Panc1 (cell line): ENCODE measurements around the gene P2RY2.

Source experiments
- POLR2AphosphoS5 ChIP-seq: IDR thresholded peaks from 2 replicates; pipeline ENCODE4 v1.6.1; 2012; ENCODE audit warnings: mild to moderate bottlenecking, low read depth, low read length, moderate library complexity
- SIN3A ChIP-seq: IDR thresholded peaks from 2 replicates; pipeline ENCODE4 v1.6.1; 2012; ENCODE audit warnings: low read depth, mild to moderate bottlenecking, low read length, moderate library complexity, borderline replicate concordance; ENCODE audit not compliant: insufficient read depth
- TCF7L2 ChIP-seq: IDR thresholded peaks from 2 replicates; pipeline ENCODE4 v1.6.1; 2011; ENCODE audit warnings: mild to moderate bottlenecking, low read depth, low read length, inconsistent platforms
- TF ChIP-seq, protein P1 (sequence below): fragments of 450-650 bp; IDR thresholded peaks from 2 replicates; pipeline ENCODE4 v1.5.1; 2017; ENCODE audit warnings: mild to moderate bottlenecking
- TF ChIP-seq, protein P2 (sequence below), 2 experiments: IDR thresholded peaks; 2 replicates each; pipeline ENCODE4 v1.6.1; 2011 to 2012; ENCODE audit warnings: low read depth in 2 of 2, control low read depth in 1 of 2, low read length in 1 of 2, mild to moderate bottlenecking in 1 of 2, moderate library complexity in 1 of 2; ENCODE audit not compliant: insufficient read depth in 1 of 2

DNA sequence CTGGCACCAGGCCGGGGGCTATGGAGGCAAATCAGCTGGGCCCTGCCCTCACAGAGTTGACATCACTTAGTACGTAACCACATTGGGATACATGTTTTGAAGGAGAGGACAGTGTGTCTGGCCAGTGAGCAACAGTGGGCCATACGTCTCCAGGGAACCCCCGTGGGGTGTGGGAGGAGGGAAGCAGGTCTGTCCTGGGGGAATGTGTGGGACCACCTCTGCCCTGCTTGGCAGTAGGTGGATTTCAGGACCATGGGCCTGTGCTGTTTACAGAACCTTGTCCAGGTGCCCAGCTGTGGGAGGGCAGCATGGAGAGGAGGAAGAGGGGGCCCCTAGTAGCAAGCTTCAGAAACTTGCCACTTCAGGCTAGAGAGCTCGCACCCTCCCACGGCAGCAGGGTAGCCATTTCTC, 21.0 kb downstream of the P2RY2 start:
- TF ChIP-seq, protein P1, sequence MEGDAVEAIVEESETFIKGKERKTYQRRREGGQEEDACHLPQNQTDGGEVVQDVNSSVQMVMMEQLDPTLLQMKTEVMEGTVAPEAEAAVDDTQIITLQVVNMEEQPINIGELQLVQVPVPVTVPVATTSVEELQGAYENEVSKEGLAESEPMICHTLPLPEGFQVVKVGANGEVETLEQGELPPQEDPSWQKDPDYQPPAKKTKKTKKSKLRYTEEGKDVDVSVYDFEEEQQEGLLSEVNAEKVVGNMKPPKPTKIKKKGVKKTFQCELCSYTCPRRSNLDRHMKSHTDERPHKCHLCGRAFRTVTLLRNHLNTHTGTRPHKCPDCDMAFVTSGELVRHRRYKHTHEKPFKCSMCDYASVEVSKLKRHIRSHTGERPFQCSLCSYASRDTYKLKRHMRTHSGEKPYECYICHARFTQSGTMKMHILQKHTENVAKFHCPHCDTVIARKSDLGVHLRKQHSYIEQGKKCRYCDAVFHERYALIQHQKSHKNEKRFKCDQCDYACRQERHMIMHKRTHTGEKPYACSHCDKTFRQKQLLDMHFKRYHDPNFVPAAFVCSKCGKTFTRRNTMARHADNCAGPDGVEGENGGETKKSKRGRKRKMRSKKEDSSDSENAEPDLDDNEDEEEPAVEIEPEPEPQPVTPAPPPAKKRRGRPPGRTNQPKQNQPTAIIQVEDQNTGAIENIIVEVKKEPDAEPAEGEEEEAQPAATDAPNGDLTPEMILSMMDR, result no peak
- no peak for TF ChIP-seq SIN3A
- no peak for TF ChIP-seq POLR2AphosphoS5
- TF ChIP-seq, protein P2, sequence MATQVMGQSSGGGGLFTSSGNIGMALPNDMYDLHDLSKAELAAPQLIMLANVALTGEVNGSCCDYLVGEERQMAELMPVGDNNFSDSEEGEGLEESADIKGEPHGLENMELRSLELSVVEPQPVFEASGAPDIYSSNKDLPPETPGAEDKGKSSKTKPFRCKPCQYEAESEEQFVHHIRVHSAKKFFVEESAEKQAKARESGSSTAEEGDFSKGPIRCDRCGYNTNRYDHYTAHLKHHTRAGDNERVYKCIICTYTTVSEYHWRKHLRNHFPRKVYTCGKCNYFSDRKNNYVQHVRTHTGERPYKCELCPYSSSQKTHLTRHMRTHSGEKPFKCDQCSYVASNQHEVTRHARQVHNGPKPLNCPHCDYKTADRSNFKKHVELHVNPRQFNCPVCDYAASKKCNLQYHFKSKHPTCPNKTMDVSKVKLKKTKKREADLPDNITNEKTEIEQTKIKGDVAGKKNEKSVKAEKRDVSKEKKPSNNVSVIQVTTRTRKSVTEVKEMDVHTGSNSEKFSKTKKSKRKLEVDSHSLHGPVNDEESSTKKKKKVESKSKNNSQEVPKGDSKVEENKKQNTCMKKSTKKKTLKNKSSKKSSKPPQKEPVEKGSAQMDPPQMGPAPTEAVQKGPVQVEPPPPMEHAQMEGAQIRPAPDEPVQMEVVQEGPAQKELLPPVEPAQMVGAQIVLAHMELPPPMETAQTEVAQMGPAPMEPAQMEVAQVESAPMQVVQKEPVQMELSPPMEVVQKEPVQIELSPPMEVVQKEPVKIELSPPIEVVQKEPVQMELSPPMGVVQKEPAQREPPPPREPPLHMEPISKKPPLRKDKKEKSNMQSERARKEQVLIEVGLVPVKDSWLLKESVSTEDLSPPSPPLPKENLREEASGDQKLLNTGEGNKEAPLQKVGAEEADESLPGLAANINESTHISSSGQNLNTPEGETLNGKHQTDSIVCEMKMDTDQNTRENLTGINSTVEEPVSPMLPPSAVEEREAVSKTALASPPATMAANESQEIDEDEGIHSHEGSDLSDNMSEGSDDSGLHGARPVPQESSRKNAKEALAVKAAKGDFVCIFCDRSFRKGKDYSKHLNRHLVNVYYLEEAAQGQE (IDR thresholded peaks at IDR 0.05; ENCODE audit: insufficient read depth in 1 of 2, low read depth in 2 of 2, low read length in 1 of 2), result no peak
- no peak for TF ChIP-seq TCF7L2
